Prostate gland (tissue), 2 donors: ENCODE measurements around the gene ZC3H15. TPM values are rescaled to one million over a fixed set of nuclear protein-coding genes. Genes with fewer than 3 reads are reported as not detected.
A peak's percentile ranks its signal among the peaks of the same experiment; 100 is the strongest.

Experiments
- DNase-seq: peaks from one replicate; pipeline ENCODE4 v3.0.0-alpha.2; 2019; ENCODE audit warnings: low spot score
- H3K27ac ChIP-seq, 2 donors: fragments of 200-600 bp; sonication (generic); 2 replicates each; pipeline ENCODE4 v1.5.1; 2017 to 2019
- H3K27me3 ChIP-seq: fragments of 200-600 bp; sonication (generic); replicated peaks from 2 replicates; pipeline ENCODE4 v1.5.1; 2019; ENCODE audit not compliant: insufficient read depth
- H3K36me3 ChIP-seq, 2 donors: fragments of 200-600 bp; sonication (generic); 1 replicate in 1 of 2; 2 replicates in 1 of 2; pipeline versions ENCODE4 v1.5.1 to v1.8.1; 2017 to 2019
- H3K4me1 ChIP-seq: fragments of 200-600 bp; sonication (generic); replicated peaks from 2 replicates; pipeline ENCODE4 v1.5.1; 2019
- H3K4me3 ChIP-seq, 2 donors: fragments of 200-600 bp; sonication (generic); 2 replicates each; pipeline ENCODE4 v1.5.1; 2017 to 2019
- H3K9me3 ChIP-seq: fragments of 200-600 bp; sonication (generic); 2 replicates; pipeline ENCODE4 v1.5.1; 2017
- CTCF ChIP-seq, 4 experiments: fragments of 200-600 bp in 2 of 4; fragments of 450-650 bp in 2 of 4; sonication (generic) in 2 of 4; IDR thresholded peaks; 1 replicate in 3 of 4; 2 replicates in 1 of 4; pipeline ENCODE4 v1.5.1; 2016 to 2019; ENCODE audit warnings: antibody characterized with exemption in 4 of 4, mild to moderate bottlenecking in 2 of 4, moderate library complexity in 2 of 4
- POLR2A ChIP-seq: fragments of 450-650 bp; IDR thresholded peaks from one replicate; pipeline ENCODE4 v1.6.1; 2016; ENCODE audit warnings: antibody characterized with exemption, mild to moderate bottlenecking
- POLR2AphosphoS5 ChIP-seq: sonication (generic); formaldehyde crosslinking; IDR thresholded peaks from one replicate; pipeline ENCODE4 v1.6.1; 2017; ENCODE audit warnings: antibody characterized with exemption
- WGBS: methylation state at CpG from one replicate; pipeline ENCODE4 v1.1.5; 2018; 5-methylcytosine and 5-hydroxymethylcytosine counted together
- intact Hi-C: fragments of 100-400 bp; cut with DNase I; formaldehyde crosslinking; loops from one replicate; pipeline ENCODE4 v1.14.2; 2022
- total RNA-seq, 2 donors: library from RNA; depleted of rRNA; stranded (reverse); fragments of >200 nt; gene quantifications; one replicate each; pipeline ENCODE4 v1.1.0, GENCODE V29; 2016

The ZC3H15 gene
- total RNA-seq, 2 donors from 2014 or later = 44.6 to 45.3 TPM

GRCh38 chr2:186542002-186542401 lies 55.9 kb downstream of the ZC3H15 start:
- no peak overlapping the region for H3K27ac ChIP-seq
- H3K27me3 ChIP-seq = no peaks in the 10 kb centered on the region
- TF ChIP-seq POLR2A (no peak), CTCF (IDR thresholded peaks at IDR 0.05) (no peak), POLR2AphosphoS5 (no peak)
- no peak overlapping the region for H3K4me3 ChIP-seq
- no peaks in the 10 kb centered on the region for H3K36me3 ChIP-seq
- intact Hi-C loops = no loop called here
- 80% methylated on average over 4 of the region's 4 CpGs for WGBS
- no peaks in the 10 kb centered on the region for H3K9me3 ChIP-seq
- H3K4me1 ChIP-seq = peaks cover 4% of the 10 kb centered on the region
- no peak for DNase-seq

- TF ChIP-seq POLR2A (no peak), POLR2AphosphoS5 (no peak)
- H3K27me3 ChIP-seq = no peaks in the 10 kb centered on the region
- 43% methylated on average over 3 of the region's 3 CpGs for WGBS
- intact Hi-C loops = no loop called here
- no peak overlapping the region for H3K4me3 ChIP-seq
- DNase-seq = no peak
- H3K4me1 ChIP-seq = peaks cover 4% of the 10 kb centered on the region
- H3K27ac ChIP-seq = peak overlapping the region; percentile 54 to 62
- no peaks in the 10 kb centered on the region for H3K36me3 ChIP-seq
- H3K9me3 ChIP-seq = no peaks in the 10 kb centered on the region
These were observed 57.6 kb downstream of the ZC3H15 start for GRCh38 chr2:186543561-186544131.

- Histone ChIP-seq H3K4me1 (no peaks in the 10 kb centered on the region), H3K36me3 (no peaks in the 10 kb centered on the region), H3K27me3 (no peaks in the 10 kb centered on the region), H3K4me3 (no peak overlapping the region), H3K9me3 (no peaks in the 10 kb centered on the region), H3K27ac (peak overlapping the region; percentile 54 to 62)
- intact Hi-C loops = no loop called here
- TF ChIP-seq POLR2A (no peak), POLR2AphosphoS5 (peak; percentile 70)
- 22% methylated on average over 1 of the region's 1 CpG for WGBS
- DNase-seq = peak; percentile 10
These were observed 58.2 kb downstream of the ZC3H15 start for GRCh38 chr2:186544255-186544675.

GRCh38 chr2:186546846-186547245 lies 60.8 kb downstream of the ZC3H15 start:
- 0% methylated on average over 1 of the region's 1 CpG for WGBS
- DNase-seq = no peak
- Histone ChIP-seq H3K27me3 (no peaks in the 10 kb centered on the region), H3K9me3 (no peaks in the 10 kb centered on the region), H3K4me1 (no peaks in the 10 kb centered on the region), H3K36me3 (no peaks in the 10 kb centered on the region), H3K4me3 (no peak overlapping the region), H3K27ac (no peak overlapping the region)
- intact Hi-C loops = no loop called here
- TF ChIP-seq CTCF (IDR thresholded peaks at IDR 0.05) (no peak), POLR2A (no peak), POLR2AphosphoS5 (no peak)

GRCh38 chr2:186551323-186552050 lies 65.4 kb downstream of the ZC3H15 start:
- no peaks in the 10 kb centered on the region for H3K9me3 ChIP-seq
- no peaks in the 10 kb centered on the region for H3K27me3 ChIP-seq
- H3K4me1 ChIP-seq = no peaks in the 10 kb centered on the region
- H3K27ac ChIP-seq = no peak overlapping the region
- TF ChIP-seq POLR2AphosphoS5 (no peak), POLR2A (no peak), CTCF (IDR thresholded peaks at IDR 0.05) (no peak)
- no peaks in the 10 kb centered on the region for H3K36me3 ChIP-seq
- 84% methylated on average over 8 of the region's 8 CpGs for WGBS
- no peak overlapping the region for H3K4me3 ChIP-seq
- DNase-seq = no peak
- intact Hi-C loops = no loop called here

- 89% methylated on average over 1 of the region's 1 CpG for WGBS
- no peaks in the 10 kb centered on the region for H3K9me3 ChIP-seq
- H3K4me1 ChIP-seq = no peaks in the 10 kb centered on the region
- no peaks in the 10 kb centered on the region for H3K27me3 ChIP-seq
- no peak overlapping the region for H3K4me3 ChIP-seq
- no peaks in the 10 kb centered on the region for H3K36me3 ChIP-seq
- intact Hi-C loops = no loop called here
- no peak for DNase-seq
- TF ChIP-seq CTCF (IDR thresholded peaks at IDR 0.05) (no peak), POLR2A (no peak), POLR2AphosphoS5 (no peak)
- H3K27ac ChIP-seq = no peak overlapping the region
These were observed 68.4 kb downstream of the ZC3H15 start for GRCh38 chr2:186554429-186554828.
